A673 (cell line): Measurements from ENCODE around the gene HMGXB4.

ENCODE experiments used
- CTCF ChIP-seq: fragments of 300-800, 200-600 bp; sonication (generic); conservative IDR thresholded peaks from 2 replicates; pipeline ENCODE4 v1.5.1; 2017; ENCODE audit warnings: low read depth, mild to moderate bottlenecking, antibody characterized with exemption, low read length, moderate library complexity, mixed read lengths
- EZH2 ChIP-seq: fragments of 200-600 bp; sonication (generic); IDR thresholded peaks from 2 replicates; pipeline ENCODE4 v1.6.1; 2017; ENCODE audit warnings: borderline replicate concordance, low read depth, mild to moderate bottlenecking, mixed read lengths, antibody characterized with exemption, low read length; ENCODE audit not compliant: poor library complexity, severe bottlenecking

GRCh38 chr22:35209203-35209602 is 48.1 kb upstream of the HMGXB4 start:
- no peak for TF ChIP-seq EZH2
- TF ChIP-seq CTCF, result no peak
